ENCODE data around the gene NOL3. TPM values are rescaled to one million over a fixed set of nuclear protein-coding genes. Genes with fewer than 3 reads are reported as not detected.

The NOL3 gene
- polyA plus RNA-seq, 3 donors: 2.7 to 17.0 (median 3.8) TPM

GRCh38 chr16:67128417-67128816 is 41.9 kb upstream of the NOL3 start:
- TF ChIP-seq, protein P1, sequence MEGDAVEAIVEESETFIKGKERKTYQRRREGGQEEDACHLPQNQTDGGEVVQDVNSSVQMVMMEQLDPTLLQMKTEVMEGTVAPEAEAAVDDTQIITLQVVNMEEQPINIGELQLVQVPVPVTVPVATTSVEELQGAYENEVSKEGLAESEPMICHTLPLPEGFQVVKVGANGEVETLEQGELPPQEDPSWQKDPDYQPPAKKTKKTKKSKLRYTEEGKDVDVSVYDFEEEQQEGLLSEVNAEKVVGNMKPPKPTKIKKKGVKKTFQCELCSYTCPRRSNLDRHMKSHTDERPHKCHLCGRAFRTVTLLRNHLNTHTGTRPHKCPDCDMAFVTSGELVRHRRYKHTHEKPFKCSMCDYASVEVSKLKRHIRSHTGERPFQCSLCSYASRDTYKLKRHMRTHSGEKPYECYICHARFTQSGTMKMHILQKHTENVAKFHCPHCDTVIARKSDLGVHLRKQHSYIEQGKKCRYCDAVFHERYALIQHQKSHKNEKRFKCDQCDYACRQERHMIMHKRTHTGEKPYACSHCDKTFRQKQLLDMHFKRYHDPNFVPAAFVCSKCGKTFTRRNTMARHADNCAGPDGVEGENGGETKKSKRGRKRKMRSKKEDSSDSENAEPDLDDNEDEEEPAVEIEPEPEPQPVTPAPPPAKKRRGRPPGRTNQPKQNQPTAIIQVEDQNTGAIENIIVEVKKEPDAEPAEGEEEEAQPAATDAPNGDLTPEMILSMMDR (IDR thresholded peaks at IDR 0.05): no peak
- H3K9me3 Mint-ChIP-seq: peaks cover 0 to 2% (median 0%) of the 10 kb centered on the region in 7 donors
- no peaks in the 10 kb centered on the region for H3K27me3 ChIP-seq (ENCODE audit: control insufficient read depth in 2 of 2, insufficient read depth in 2 of 2, low read length in 2 of 2)
- H2AFZ ChIP-seq (ENCODE audit: insufficient read depth, low read depth, low read length, poor library complexity, severe bottlenecking): no peak overlapping the region
- peaks cover 10% of the 10 kb centered on the region for H3K79me2 ChIP-seq (ENCODE audit: insufficient read depth, low read length)
- peaks cover 87 to 99% of the 10 kb centered on the region in 2 donors for H3K36me3 ChIP-seq (replicated peaks in 1 of 2; ENCODE audit: control insufficient read depth in 1 of 2, insufficient read depth in 2 of 2, low read length in 2 of 2)
- intact Hi-C loops (cut with micrococcal nuclease): no loop called here
- peaks cover 0 to 5% (median 2%) of the 10 kb centered on the region in 3 donors for H3K27me3 Mint-ChIP-seq (ENCODE audit: low read depth in 3 of 3)
- no peaks in the 10 kb centered on the region for H3K4me1 ChIP-seq (ENCODE audit: control insufficient read depth in 1 of 2, insufficient read depth in 2 of 2, low read length in 2 of 2)
- no peak overlapping the region for H3K4me3 ChIP-seq (replicated peaks in 1 of 3; ENCODE audit: low read depth in 2 of 3, low read length in 3 of 3)
- no peak overlapping the region for H3K9ac ChIP-seq (ENCODE audit: insufficient read depth, low read length, poor library complexity, severe bottlenecking)
- peaks cover 1% of the 10 kb centered on the region for H3K4me1 Mint-ChIP-seq
- DNase-seq: no peak
- H3K27ac Mint-ChIP-seq: peak overlapping the region in 1 of 7 donors; percentile 43
- no peak overlapping the region for H3K27ac ChIP-seq (ENCODE audit: low read depth in 1 of 2, low read length in 2 of 2)
- H3K9me3 ChIP-seq (replicated peaks in 1 of 2; ENCODE audit: control insufficient read depth in 1 of 2, insufficient read depth in 1 of 2, low read length in 2 of 2): no peaks in the 10 kb centered on the region
- no peak overlapping the region for H3K4me3 Mint-ChIP-seq
- H3K4me2 ChIP-seq (replicated peaks; ENCODE audit: extremely low read depth, low read length, poor library complexity, severe bottlenecking): no peak overlapping the region
- peaks cover 78 to 96% of the 10 kb centered on the region in 2 donors for H3K36me3 Mint-ChIP-seq
- H4K20me1 ChIP-seq (ENCODE audit: insufficient read depth, low read length): peaks cover 92% of the 10 kb centered on the region

DNA sequence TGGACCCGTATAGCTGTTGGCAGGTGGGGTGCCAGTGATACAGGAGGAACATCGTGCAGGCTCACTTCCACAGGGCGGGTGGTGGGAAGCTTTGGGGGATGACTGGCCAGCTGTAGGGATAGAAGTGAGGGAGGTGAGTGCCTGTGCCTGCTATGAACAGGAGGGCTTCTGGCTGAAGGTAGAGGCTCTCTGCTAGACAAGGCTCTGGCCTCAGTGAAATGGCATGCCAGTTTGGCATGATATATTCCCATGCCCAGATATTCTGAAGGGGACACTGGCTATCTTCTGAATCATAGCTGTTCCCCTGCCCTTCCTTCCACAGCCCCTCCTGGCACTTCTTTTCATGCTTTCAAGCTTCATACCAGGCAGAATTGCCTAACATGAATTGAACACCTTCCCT is 41.5 kb upstream of the NOL3 start:
- H3K36me3 Mint-ChIP-seq: peaks cover 76 to 96% of the 10 kb centered on the region in 2 donors
- H3K36me3 ChIP-seq (replicated peaks in 1 of 2; ENCODE audit: control insufficient read depth in 1 of 2, insufficient read depth in 2 of 2, low read length in 2 of 2): peaks cover 84 to 99% of the 10 kb centered on the region in 2 donors

More for the DNA sequence above, 41.5 kb upstream of the NOL3 start:
- no peaks in the 10 kb centered on the region for H3K4me1 ChIP-seq (ENCODE audit: control insufficient read depth in 1 of 2, insufficient read depth in 2 of 2, low read length in 2 of 2)
- 97% methylated on average over 3 of the region's 3 CpGs for WGBS (ENCODE audit: insufficient coverage)
- no peak overlapping the region for H3K9ac ChIP-seq (ENCODE audit: insufficient read depth, low read length, poor library complexity, severe bottlenecking)
- no peak overlapping the region for H3K4me2 ChIP-seq (replicated peaks; ENCODE audit: extremely low read depth, low read length, poor library complexity, severe bottlenecking)
- peaks cover 7% of the 10 kb centered on the region for H3K79me2 ChIP-seq (ENCODE audit: insufficient read depth, low read length)
- Mint-ChIP-seq H3K27ac (peak overlapping the region in 1 of 7 donors; percentile 43), H3K4me3 (no peak overlapping the region), H3K9me3 (peaks cover 0 to 2% (median 0%) of the 10 kb centered on the region in 7 donors), H3K4me1 (no peaks in the 10 kb centered on the region), H3K27me3 (ENCODE audit: low read depth in 3 of 3) (peaks cover 0 to 2% (median 2%) of the 10 kb centered on the region in 3 donors)
- peaks cover 88% of the 10 kb centered on the region for H4K20me1 ChIP-seq (ENCODE audit: insufficient read depth, low read length)
- TF ChIP-seq, protein P1 (IDR thresholded peaks at IDR 0.05): no peak
- no peak for DNase-seq
- H2AFZ ChIP-seq (ENCODE audit: insufficient read depth, low read depth, low read length, poor library complexity, severe bottlenecking): no peak overlapping the region
- no peak overlapping the region for H3K4me3 ChIP-seq (replicated peaks in 1 of 3; ENCODE audit: low read depth in 2 of 3, low read length in 3 of 3)
- no peak overlapping the region for H3K27ac ChIP-seq (ENCODE audit: low read depth in 1 of 2, low read length in 2 of 2)
- no peaks in the 10 kb centered on the region for H3K9me3 ChIP-seq (replicated peaks in 1 of 2; ENCODE audit: control insufficient read depth in 1 of 2, insufficient read depth in 1 of 2, low read length in 2 of 2)
- H3K27me3 ChIP-seq (ENCODE audit: control insufficient read depth in 2 of 2, insufficient read depth in 2 of 2, low read length in 2 of 2): no peaks in the 10 kb centered on the region
- intact Hi-C loops (cut with micrococcal nuclease): no loop called here

Data from CD14-positive monocyte (primary cell).